ENCODE measurements around the gene YES1. TPM values are rescaled to one million over a fixed set of nuclear protein-coding genes. Genes with fewer than 3 reads are reported as not detected.

The YES1 gene
- total and polyA plus RNA-seq, 3 donors from 2014 or later = 31.8 to 228 (median 193) TPM

- Histone ChIP-seq H3K4me3 (no peak overlapping the region), H3K36me3 (ENCODE audit: low read depth, missing control alignments) (no peaks in the 10 kb centered on the region), H3K4me1 (peaks cover 4% of the 10 kb centered on the region), H3K9me3 (no peaks in the 10 kb centered on the region), H3K27ac (no peak overlapping the region), H3K27me3 (no peaks in the 10 kb centered on the region)
- intact Hi-C loops (cut with DNase I; ENCODE audit: low total_unique reads) = no loop called here
- DNase-seq = no peak
- no peak for TF ChIP-seq CTCF (IDR thresholded peaks at IDR 0.05)
- no peak for TF ChIP-seq POLR2A (IDR thresholded peaks at IDR 0.05)
Measured at GRCh38 chr18:770583-770961, 41.5 kb downstream of the YES1 start.

- H3K27me3 ChIP-seq = no peaks in the 10 kb centered on the region
- H3K4me1 ChIP-seq = peaks cover 4% of the 10 kb centered on the region
- intact Hi-C loops (cut with DNase I; ENCODE audit: low total_unique reads) = no loop called here
- WGBS, 2 donors = 92 to 96% methylated on average over 1 of the region's 1 CpG
- H3K9me3 ChIP-seq = no peaks in the 10 kb centered on the region
- DNase-seq = no peak
- no peak overlapping the region for H3K4me3 ChIP-seq
- TF ChIP-seq CTCF (IDR thresholded peaks at IDR 0.05) = no peak
- TF ChIP-seq POLR2A (IDR thresholded peaks at IDR 0.05) = no peak
- H3K27ac ChIP-seq = no peak overlapping the region
- H3K36me3 ChIP-seq (ENCODE audit: low read depth, missing control alignments) = no peaks in the 10 kb centered on the region
Measured at GRCh38 chr18:767961-768360, 44.1 kb downstream of the YES1 start.

- no peak for DNase-seq
- Histone ChIP-seq H3K27me3 (no peaks in the 10 kb centered on the region), H3K9me3 (no peaks in the 10 kb centered on the region), H3K27ac (no peak overlapping the region), H3K4me1 (peaks cover 4% of the 10 kb centered on the region), H3K4me3 (no peak overlapping the region), H3K36me3 (ENCODE audit: low read depth, missing control alignments) (no peaks in the 10 kb centered on the region)
- intact Hi-C loops (cut with DNase I; ENCODE audit: low total_unique reads) = no loop called here
- TF ChIP-seq CTCF (IDR thresholded peaks at IDR 0.05) (no peak), POLR2A (IDR thresholded peaks at IDR 0.05) (no peak)
- WGBS, 2 donors = 88 to 92% methylated on average over 12 of the region's 12 CpGs
Measured at GRCh38 chr18:767084-767882, 44.8 kb downstream of the YES1 start.

GRCh38 chr18:766550-766860 is 45.5 kb downstream of the YES1 start:
- no peaks in the 10 kb centered on the region for H3K27me3 ChIP-seq
- no peak overlapping the region for H3K4me3 ChIP-seq
- no peak for DNase-seq
- no peaks in the 10 kb centered on the region for H3K9me3 ChIP-seq
- no peaks in the 10 kb centered on the region for H3K36me3 ChIP-seq (ENCODE audit: low read depth, missing control alignments)
- H3K27ac ChIP-seq = no peak overlapping the region
- 87 to 88% methylated on average over 1 of the region's 1 CpG for WGBS, 2 donors
- peaks cover 4% of the 10 kb centered on the region for H3K4me1 ChIP-seq
- TF ChIP-seq POLR2A (IDR thresholded peaks at IDR 0.05) = no peak
- TF ChIP-seq CTCF (IDR thresholded peaks at IDR 0.05) = no peak
- intact Hi-C loops (cut with DNase I; ENCODE audit: low total_unique reads) = no loop called here

Measured in testis (tissue), 3 donors.